Suprapubic skin (tissue), 4 donors: ENCODE data around the gene FXYD4. TPM values are rescaled to one million over a fixed set of nuclear protein-coding genes. Genes with fewer than 3 reads are reported as not detected.
"Not testable (repeated sequence)": the region's sequence is repeated elsewhere in the genome, so short reads cannot be mapped to it uniquely, and the experiment has no call there.

Source experiments
- DNase-seq, 2 donors: peaks; one replicate each; pipeline ENCODE4 v3.0.0-alpha.2; 2019; ENCODE audit warnings: low spot score in 2 of 2
- H3K27ac ChIP-seq: fragments of 200-600 bp; sonication (generic); one replicate; pipeline ENCODE4 v1.5.1; 2019
- H3K27me3 ChIP-seq: fragments of 200-600 bp; sonication (generic); one replicate; pipeline ENCODE4 v1.5.1; 2019
- H3K36me3 ChIP-seq: fragments of 200-600 bp; sonication (generic); one replicate; pipeline ENCODE4 v1.5.1; 2019
- H3K4me1 ChIP-seq: fragments of 200-600 bp; sonication (generic); one replicate; pipeline ENCODE4 v1.5.1; 2019
- H3K4me3 ChIP-seq: fragments of 200-600 bp; sonication (generic); one replicate; pipeline ENCODE4 v1.5.1; 2019; ENCODE audit warnings: mild to moderate bottlenecking
- H3K9me3 ChIP-seq: fragments of 200-600 bp; sonication (generic); one replicate; pipeline ENCODE4 v1.5.1; 2019
- CTCF ChIP-seq, 2 donors: fragments of 200-600 bp in 1 of 2; fragments of 450-650 bp in 1 of 2; sonication (generic) in 1 of 2; IDR thresholded peaks; one replicate each; pipeline ENCODE4 v1.5.1; 2016 to 2019; ENCODE audit warnings: antibody characterized with exemption in 2 of 2, mild to moderate bottlenecking in 1 of 2, moderate library complexity in 1 of 2
- EP300 ChIP-seq: sonication (generic); formaldehyde crosslinking; IDR thresholded peaks from one replicate; pipeline ENCODE4 v1.6.1; 2017; ENCODE audit warnings: antibody characterized with exemption
- POLR2A ChIP-seq, 2 donors: fragments of 450-650 bp; IDR thresholded peaks; one replicate each; pipeline ENCODE4 v1.6.1; 2017; ENCODE audit warnings: antibody characterized with exemption in 2 of 2, mild to moderate bottlenecking in 2 of 2, moderate library complexity in 2 of 2
- POLR2AphosphoS5 ChIP-seq, 3 donors: sonication (generic); formaldehyde crosslinking; IDR thresholded peaks; one replicate each; pipeline ENCODE4 v1.6.1; 2017; ENCODE audit warnings: antibody characterized with exemption in 3 of 3
- WGBS: methylation state at CpG from one replicate; pipeline ENCODE4 v1.1.5; 2018; 5-methylcytosine and 5-hydroxymethylcytosine counted together
- total RNA-seq, 4 donors: library from RNA; depleted of rRNA; stranded (reverse); fragments of >200 nt; gene quantifications; one replicate each; pipeline ENCODE4 v1.1.0, GENCODE V29; 2016

Gene FXYD4
- total RNA-seq, 4 donors from 2014 or later: not detected

GRCh38 chr10:43336061-43336460 lies 35.4 kb upstream of the FXYD4 start:
- WGBS: 90% methylated on average over 3 of the region's 3 CpGs
- H3K27ac ChIP-seq: no peak overlapping the region

GRCh38 chr10:43336641-43337318 lies 34.7 kb upstream of the FXYD4 start:
- no peaks in the 10 kb centered on the region for H3K9me3 ChIP-seq
- peaks cover 12% of the 10 kb centered on the region for H3K27me3 ChIP-seq
- TF ChIP-seq EP300 (no peak), POLR2AphosphoS5 (IDR thresholded peaks at IDR 0.05) (no peak)
- peaks cover 6% of the 10 kb centered on the region for H3K4me1 ChIP-seq
- 87% methylated on average over 9 of the region's 9 CpGs for WGBS
- no peak overlapping the region for H3K27ac ChIP-seq
- no peaks in the 10 kb centered on the region for H3K36me3 ChIP-seq
- no peak overlapping the region for H3K4me3 ChIP-seq
- no peak for DNase-seq

More at GRCh38 chr10:43336061-43336460, 35.4 kb upstream of the FXYD4 start:
- DNase-seq: no peak
- Histone ChIP-seq H3K4me1 (peaks cover 5% of the 10 kb centered on the region), H3K9me3 (no peaks in the 10 kb centered on the region), H3K27me3 (peaks cover 12% of the 10 kb centered on the region), H3K36me3 (no peaks in the 10 kb centered on the region), H3K4me3 (no peak overlapping the region)
- TF ChIP-seq POLR2A (IDR thresholded peaks at IDR 0.05): no peak
- TF ChIP-seq POLR2AphosphoS5 (IDR thresholded peaks at IDR 0.05): no peak
- no peak for TF ChIP-seq EP300
- no peak for TF ChIP-seq CTCF (IDR thresholded peaks at IDR 0.05)

GRCh38 chr10:43337536-43337935 lies 33.9 kb upstream of the FXYD4 start:
- H3K4me1 ChIP-seq, H3K36me3 ChIP-seq, DNase-seq, H3K9me3 ChIP-seq, H3K4me3 ChIP-seq, H3K27ac ChIP-seq: not testable (repeated sequence)
- WGBS: 43% methylated on average over 9 of the region's 9 CpGs
- H3K27me3 ChIP-seq: peaks cover 12% of the 10 kb centered on the region

GRCh38 chr10:43338117-43338516 lies 33.3 kb upstream of the FXYD4 start:
- no peaks in the 10 kb centered on the region for H3K36me3 ChIP-seq
- H3K27ac ChIP-seq: no peak overlapping the region
- no peak overlapping the region for H3K4me3 ChIP-seq
- TF ChIP-seq POLR2AphosphoS5 (IDR thresholded peaks at IDR 0.05) (no peak), CTCF (IDR thresholded peaks at IDR 0.05) (no peak), POLR2A (IDR thresholded peaks at IDR 0.05) (no peak)
- H3K4me1 ChIP-seq: peaks cover 6% of the 10 kb centered on the region
- H3K9me3 ChIP-seq: no peaks in the 10 kb centered on the region
- peaks cover 12% of the 10 kb centered on the region for H3K27me3 ChIP-seq
- DNase-seq: no peak
- 67% methylated on average over 10 of the region's 12 CpGs for WGBS

- no peak overlapping the region for H3K27ac ChIP-seq
- no peak overlapping the region for H3K4me3 ChIP-seq
- peaks cover 12% of the 10 kb centered on the region for H3K27me3 ChIP-seq
- DNase-seq: no peak
- WGBS: 71% methylated on average over 11 of the region's 11 CpGs
- no peaks in the 10 kb centered on the region for H3K36me3 ChIP-seq
- peaks cover 6% of the 10 kb centered on the region for H3K4me1 ChIP-seq
- H3K9me3 ChIP-seq: no peaks in the 10 kb centered on the region
- TF ChIP-seq EP300 (no peak), POLR2AphosphoS5 (IDR thresholded peaks at IDR 0.05) (no peak), POLR2A (IDR thresholded peaks at IDR 0.05) (no peak), CTCF (IDR thresholded peaks at IDR 0.05) (no peak)
Measured at GRCh38 chr10:43339136-43339535, 32.3 kb upstream of the FXYD4 start.

GRCh38 chr10:43340101-43340500 lies 31.3 kb upstream of the FXYD4 start:
- no peak overlapping the region for H3K27ac ChIP-seq
- H3K36me3 ChIP-seq: no peaks in the 10 kb centered on the region
- no peak overlapping the region for H3K4me3 ChIP-seq
- WGBS: 52% methylated on average over 6 of the region's 6 CpGs
- TF ChIP-seq POLR2AphosphoS5 (IDR thresholded peaks at IDR 0.05): no peak
- TF ChIP-seq EP300: no peak
- TF ChIP-seq POLR2A (IDR thresholded peaks at IDR 0.05): no peak
- no peak for TF ChIP-seq CTCF (IDR thresholded peaks at IDR 0.05)
- H3K9me3 ChIP-seq: no peaks in the 10 kb centered on the region
- peaks cover 12% of the 10 kb centered on the region for H3K27me3 ChIP-seq
- DNase-seq: no peak
- H3K4me1 ChIP-seq: peaks cover 6% of the 10 kb centered on the region
